NCI-H226 (cell line): ENCODE results near the gene PLXNA2.

Source experiments
- DNase-seq: peaks from one replicate; pipeline ENCODE4 v3.0.0-alpha.2; 2015

Gene PLXNA2

GRCh38 chr1:208178091-208178529 is 66.1 kb downstream of the PLXNA2 start:
- DNase-seq, result peak; percentile 44

DNA sequence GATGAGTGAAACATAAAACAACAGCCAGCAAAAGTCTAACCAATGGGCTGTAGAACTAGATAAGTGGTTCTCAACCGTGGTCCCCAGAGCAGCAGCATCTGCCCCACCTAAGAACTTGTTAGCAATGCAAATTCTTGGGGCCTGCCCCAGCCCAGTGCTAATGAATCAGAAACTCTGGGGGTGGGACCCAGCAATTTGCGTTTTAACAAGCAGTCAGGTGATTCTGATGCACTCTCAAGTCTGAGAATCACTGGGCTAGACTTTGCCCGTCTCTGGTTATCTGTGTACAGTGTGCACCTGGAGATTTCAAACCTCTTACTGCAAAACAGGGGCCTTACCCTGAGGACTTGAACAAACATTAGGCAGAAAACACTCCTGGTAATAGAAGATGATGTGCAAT is 66.5 kb downstream of the PLXNA2 start:
- no peak for DNase-seq

DNA sequence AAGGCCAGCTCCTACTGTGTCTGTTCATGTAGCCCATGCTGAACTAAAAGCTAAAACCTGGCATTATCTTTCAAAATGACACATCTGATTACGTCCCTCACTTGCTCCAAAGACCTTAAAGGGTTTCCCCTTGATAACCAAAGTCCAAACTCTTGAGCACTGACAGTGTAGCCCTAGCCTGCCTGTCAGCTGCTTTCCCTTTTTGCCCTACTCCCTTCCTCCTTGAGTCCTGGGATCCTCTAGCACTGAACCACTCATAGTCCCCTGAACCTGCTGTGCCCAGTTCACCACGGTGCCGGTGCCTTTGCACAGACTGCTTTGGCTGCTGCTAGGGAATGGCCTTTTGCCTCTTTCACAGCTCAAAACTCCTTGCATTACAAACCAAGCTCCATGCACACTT is 67.5 kb downstream of the PLXNA2 start:
- DNase-seq, result no peak

GRCh38 chr1:208175508-208175895 is 68.7 kb downstream of the PLXNA2 start:
- DNase-seq, result no peak

DNA sequence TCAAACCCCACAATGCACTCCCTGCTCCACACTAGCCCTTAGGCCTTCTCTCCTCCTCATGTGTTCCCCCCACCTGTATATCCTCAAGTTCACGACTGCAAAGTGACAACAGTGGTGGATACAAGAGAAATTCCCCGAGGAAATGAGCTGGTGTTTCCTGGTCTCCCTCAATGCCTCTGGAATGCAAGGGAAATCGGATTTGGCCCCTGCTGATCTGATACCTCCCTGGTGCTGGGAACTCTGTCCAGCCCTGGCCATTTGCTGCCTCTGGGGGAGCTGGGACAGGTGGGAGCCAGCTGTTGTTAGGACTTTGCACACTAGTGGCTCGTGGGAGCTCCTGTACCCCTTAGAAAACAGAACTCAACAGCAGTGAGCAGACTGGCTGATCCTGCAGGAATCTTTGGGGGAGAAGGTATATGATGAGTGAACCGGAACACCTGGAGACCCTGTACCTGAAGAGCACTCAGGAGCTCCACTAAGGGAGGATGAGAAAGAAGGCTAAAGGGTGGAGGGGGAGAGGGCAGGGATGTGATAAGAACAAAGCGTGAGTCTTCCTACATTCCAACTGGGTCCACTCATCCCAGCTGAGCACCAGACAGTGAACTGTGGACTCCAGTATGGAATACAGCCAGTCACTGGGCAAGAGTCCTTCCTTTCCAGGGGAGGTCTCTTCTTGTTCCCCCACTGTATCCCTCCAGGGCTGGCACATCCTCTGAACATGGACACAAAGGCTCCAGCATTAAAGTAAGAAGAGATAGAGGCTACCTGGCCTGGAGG is 69.3 kb downstream of the PLXNA2 start:
- DNase-seq, result peak; percentile 83

DNA sequence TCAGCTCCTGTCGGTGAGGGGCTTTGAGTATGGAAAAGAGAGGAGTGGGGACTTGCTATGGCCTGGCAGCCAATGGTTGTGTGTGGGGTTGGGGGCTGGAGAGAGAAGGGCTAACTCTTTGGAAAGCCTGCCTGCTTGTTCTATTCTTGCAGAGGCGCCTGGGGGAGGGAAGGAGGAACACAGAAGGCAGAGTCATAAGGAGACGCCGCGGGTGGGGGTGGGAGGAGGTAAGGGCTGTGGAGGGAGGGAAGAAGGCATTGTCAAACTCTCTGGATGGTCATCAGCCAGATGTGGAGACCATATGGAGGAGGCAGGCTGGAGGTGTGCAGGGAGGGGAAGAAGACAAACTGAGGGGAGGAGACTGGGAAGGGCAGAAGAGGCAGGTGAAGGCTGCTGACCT is 70.0 kb downstream of the PLXNA2 start:
- DNase-seq, result no peak

GRCh38 chr1:208173749-208174148 is 70.4 kb downstream of the PLXNA2 start:
- no peak for DNase-seq

DNA sequence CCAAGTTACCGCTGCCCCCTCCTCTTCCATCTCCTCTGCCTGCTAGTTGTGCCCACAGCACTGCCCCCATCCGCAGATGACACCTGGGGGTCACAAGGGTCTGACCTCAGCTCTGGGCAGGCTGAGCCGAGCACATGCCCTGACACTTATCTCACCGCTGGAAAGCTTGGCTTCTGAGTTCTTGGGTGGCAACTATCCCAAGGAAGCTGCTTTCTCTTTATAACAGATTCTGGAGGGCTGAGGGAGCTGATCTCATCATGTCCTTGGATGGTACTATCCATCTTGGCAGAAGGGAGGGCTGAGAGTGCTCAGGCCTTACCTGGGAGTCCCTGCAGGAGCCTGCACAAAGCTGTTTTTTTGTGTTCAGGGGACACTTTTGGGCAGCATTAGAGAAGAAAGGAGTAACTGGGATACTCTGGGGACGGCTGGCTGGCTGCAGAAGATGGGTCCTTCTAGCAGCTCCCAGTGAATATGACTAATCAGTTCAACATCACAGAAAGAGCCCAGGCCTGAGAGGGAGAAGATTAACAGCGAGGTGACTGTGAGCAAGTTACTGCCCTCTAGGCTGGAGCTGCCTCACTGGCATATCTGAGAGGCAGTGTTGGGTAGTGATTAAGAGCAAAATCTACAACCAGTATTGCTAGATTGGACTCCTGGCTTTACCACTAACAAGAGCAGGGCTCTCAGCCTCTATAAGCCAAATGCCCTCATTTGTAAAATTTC is 71.6 kb downstream of the PLXNA2 start:
- DNase-seq, result no peak

- DNase-seq, result no peak
Observed at GRCh38 chr1:208171616-208172422, 72.4 kb downstream of the PLXNA2 start.

DNA sequence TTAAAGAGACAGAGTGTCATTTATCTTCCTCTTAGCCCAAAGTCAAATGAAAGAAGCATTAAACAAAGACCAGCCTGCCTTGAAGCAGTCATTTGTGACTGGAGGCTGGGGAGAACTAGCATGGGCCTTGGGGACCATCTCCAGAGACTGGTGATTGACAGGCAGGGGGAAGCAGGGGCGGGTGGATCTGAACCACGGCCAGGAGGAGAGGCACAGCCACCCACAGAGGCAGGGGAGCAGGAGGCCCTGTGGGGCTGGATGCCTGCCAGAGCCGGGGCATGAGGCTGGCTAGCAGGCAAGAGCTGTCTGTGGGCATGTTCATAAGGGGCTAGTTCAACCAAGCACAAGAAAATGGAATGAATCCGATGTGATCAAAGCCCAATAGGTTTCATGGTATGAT is 73.9 kb downstream of the PLXNA2 start:
- peak; percentile 26 for DNase-seq

- no peak for DNase-seq
Observed at GRCh38 chr1:208169081-208169879, 74.9 kb downstream of the PLXNA2 start.

DNA sequence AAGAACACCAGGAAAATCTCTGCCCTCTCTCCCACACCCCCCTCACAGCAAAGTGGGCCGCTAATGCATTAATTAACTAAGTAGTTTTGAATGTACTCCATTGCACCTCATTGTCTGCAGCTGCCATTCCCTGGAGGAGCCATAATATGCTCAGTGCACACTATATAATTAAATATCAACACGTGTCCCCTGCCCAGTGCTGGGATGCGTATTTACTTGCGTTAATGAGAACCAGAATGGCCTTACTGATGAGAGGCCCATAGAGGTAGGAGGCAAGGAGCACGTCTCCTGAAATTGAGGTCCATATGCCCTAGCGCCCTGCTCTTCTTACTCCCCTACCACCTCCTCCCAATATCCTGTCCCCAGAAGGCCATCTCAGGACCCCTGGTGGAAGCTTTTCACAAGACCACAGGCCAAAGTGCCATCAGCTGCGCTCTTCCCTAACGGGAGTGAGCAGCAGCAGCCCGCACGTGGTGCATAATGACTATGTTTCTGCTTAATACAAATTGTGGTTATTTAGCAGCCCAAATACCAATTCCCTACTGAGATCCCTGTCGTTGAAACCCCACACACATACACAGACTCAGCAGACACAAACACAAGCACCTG is 76.8 kb downstream of the PLXNA2 start:
- no peak for DNase-seq

- no peak for DNase-seq
Observed at GRCh38 chr1:208166340-208167138, 77.6 kb downstream of the PLXNA2 start.

- no peak for DNase-seq
Observed at GRCh38 chr1:208165659-208166058, 78.5 kb downstream of the PLXNA2 start.

DNA sequence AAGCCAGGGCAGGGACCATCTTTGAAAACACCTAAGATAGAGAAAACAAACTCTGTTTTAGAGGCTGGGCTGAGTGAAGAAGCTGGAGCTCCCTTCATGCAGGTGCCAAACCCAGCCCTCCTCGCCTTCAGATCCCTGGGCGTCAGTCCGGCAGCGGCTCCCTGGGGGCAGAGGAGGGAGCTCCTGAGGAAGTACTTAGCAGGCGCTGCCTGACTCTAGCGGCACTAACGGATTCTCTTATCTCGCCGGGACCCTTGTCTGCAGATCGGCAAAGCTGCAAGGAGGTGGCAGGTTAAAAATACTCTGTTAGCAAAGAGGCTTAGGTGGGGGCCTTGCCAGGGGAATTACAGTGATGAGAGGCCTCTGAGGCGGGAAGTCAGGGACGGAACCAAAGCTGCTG is 79.6 kb downstream of the PLXNA2 start:
- DNase-seq, result no peak

- no peak for DNase-seq
Observed at GRCh38 chr1:208163539-208163938, 80.6 kb downstream of the PLXNA2 start.

- no peak for DNase-seq
Observed at GRCh38 chr1:208162903-208163302, 81.3 kb downstream of the PLXNA2 start.

- no peak for DNase-seq
Observed at GRCh38 chr1:208161656-208162375, 82.4 kb downstream of the PLXNA2 start.

GRCh38 chr1:208161005-208161404 is 83.2 kb downstream of the PLXNA2 start:
- DNase-seq, result no peak

DNA sequence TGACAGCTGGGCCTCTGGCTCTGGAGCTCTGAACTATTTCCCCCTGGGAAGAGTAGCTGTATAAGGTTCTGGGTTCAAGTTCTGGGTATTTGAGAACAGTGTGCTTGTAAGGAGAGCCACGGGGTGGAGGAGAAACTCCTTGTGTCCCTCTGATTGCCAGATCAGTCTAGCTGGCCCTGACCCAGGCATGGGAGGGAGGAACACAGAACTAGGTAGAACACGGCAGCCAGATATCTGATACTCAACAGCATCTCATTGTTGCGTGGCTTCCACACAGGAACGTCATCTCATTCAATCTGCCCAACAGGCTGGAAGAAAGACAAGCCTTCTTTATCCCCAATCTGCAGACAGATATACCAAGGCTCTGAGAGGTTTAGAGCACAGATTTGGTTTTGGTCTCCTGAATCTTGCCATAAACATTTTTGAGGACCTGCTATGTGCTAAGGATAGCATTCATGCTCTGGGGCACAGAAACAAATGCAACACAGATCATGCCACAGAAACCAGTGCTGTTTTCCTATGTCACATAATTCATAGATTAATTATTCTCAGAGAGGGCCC is 83.8 kb downstream of the PLXNA2 start:
- DNase-seq, result no peak
